PFSK-1 (cell line): ENCODE results near the gene MDGA2.

Source experiments
- POLR2AphosphoS5 ChIP-seq: IDR thresholded peaks from 2 replicates; pipeline ENCODE4 v1.6.1; 2012; ENCODE audit warnings: low read depth, mild to moderate bottlenecking, control low read depth, low read length, moderate library complexity
- TAF1 ChIP-seq: IDR thresholded peaks from 2 replicates; pipeline ENCODE4 v1.6.1; 2012; ENCODE audit warnings: low read length, control low read depth, borderline replicate concordance; ENCODE audit not compliant: insufficient read depth

GRCh38 chr14:47261350-47261749 lies 414.1 kb downstream of the MDGA2 start:
- TF ChIP-seq TAF1 (no peak), POLR2AphosphoS5 (no peak)
